Transverse colon (tissue), 3 donors: ENCODE data around the gene RASSF4.

Experiments used
- EP300 ChIP-seq: sonication (generic); formaldehyde crosslinking; IDR thresholded peaks from one replicate; pipeline ENCODE4 v1.6.1; 2017; ENCODE audit warnings: antibody characterized with exemption, low read depth
- POLR2A ChIP-seq: fragments of 450-650 bp; IDR thresholded peaks from one replicate; pipeline ENCODE4 v1.6.1; 2016; ENCODE audit warnings: antibody characterized with exemption, mild to moderate bottlenecking, moderate library complexity
- TF ChIP-seq, protein P1 (sequence below), 5 experiments: fragments of 200-600 bp in 3 of 5; fragments of 450-650 bp in 2 of 5; sonication (generic) in 3 of 5; IDR thresholded peaks; 1 replicate in 2 of 5; 2 replicates in 3 of 5; pipeline ENCODE4 v1.5.1; 2016 to 2017; ENCODE audit warnings: antibody characterized with exemption in 5 of 5, inconsistent platforms in 3 of 5, mild to moderate bottlenecking in 2 of 5, moderate library complexity in 1 of 5

GRCh38 chr10:44963772-44964633 lies 4.4 kb downstream of the RASSF4 start:
- TF ChIP-seq POLR2A (no peak), EP300 (no peak)
- TF ChIP-seq, protein P1, sequence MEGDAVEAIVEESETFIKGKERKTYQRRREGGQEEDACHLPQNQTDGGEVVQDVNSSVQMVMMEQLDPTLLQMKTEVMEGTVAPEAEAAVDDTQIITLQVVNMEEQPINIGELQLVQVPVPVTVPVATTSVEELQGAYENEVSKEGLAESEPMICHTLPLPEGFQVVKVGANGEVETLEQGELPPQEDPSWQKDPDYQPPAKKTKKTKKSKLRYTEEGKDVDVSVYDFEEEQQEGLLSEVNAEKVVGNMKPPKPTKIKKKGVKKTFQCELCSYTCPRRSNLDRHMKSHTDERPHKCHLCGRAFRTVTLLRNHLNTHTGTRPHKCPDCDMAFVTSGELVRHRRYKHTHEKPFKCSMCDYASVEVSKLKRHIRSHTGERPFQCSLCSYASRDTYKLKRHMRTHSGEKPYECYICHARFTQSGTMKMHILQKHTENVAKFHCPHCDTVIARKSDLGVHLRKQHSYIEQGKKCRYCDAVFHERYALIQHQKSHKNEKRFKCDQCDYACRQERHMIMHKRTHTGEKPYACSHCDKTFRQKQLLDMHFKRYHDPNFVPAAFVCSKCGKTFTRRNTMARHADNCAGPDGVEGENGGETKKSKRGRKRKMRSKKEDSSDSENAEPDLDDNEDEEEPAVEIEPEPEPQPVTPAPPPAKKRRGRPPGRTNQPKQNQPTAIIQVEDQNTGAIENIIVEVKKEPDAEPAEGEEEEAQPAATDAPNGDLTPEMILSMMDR (IDR thresholded peaks at IDR 0.05) = no peak
